ENCODE measurements around the gene NAP1L5.

Gene NAP1L5

GRCh38 chr4:88697588-88698329 is at the start of gene NAP1L5:
Gene NAP1L5, minus strand, starts transcription at chr4:88697829. Its CDS starts 75 bp downstream, at chr4:88697754.
- H3K4me3 Mint-ChIP-seq, result peak within 1 kb of the TSS; percentile 80
- peak; percentile 92 for ATAC-seq
- no peaks in the 10 kb centered on the region for H3K9me3 Mint-ChIP-seq
- H3K27me3 Mint-ChIP-seq, result no peaks in the 10 kb centered on the region
- peak; percentile 68 for DNase-seq
- H3K4me1 Mint-ChIP-seq, result peaks cover 9% of the 10 kb centered on the region
- peaks cover 2% of the 10 kb centered on the region for H3K36me3 Mint-ChIP-seq (ENCODE audit: low read depth)
- H3K27ac Mint-ChIP-seq, result peak within 1 kb of the TSS; percentile 71

GRCh38 chr4:88747351-88747750 is 49.7 kb upstream of the NAP1L5 start:
- Mint-ChIP-seq H3K4me3 (no peak overlapping the region), H3K36me3 (ENCODE audit: low read depth) (no peaks in the 10 kb centered on the region), H3K4me1 (no peaks in the 10 kb centered on the region), H3K27me3 (no peaks in the 10 kb centered on the region), H3K27ac (no peak overlapping the region), H3K9me3 (no peaks in the 10 kb centered on the region)
- ATAC-seq (no peak), DNase-seq (no peak)

DNA sequence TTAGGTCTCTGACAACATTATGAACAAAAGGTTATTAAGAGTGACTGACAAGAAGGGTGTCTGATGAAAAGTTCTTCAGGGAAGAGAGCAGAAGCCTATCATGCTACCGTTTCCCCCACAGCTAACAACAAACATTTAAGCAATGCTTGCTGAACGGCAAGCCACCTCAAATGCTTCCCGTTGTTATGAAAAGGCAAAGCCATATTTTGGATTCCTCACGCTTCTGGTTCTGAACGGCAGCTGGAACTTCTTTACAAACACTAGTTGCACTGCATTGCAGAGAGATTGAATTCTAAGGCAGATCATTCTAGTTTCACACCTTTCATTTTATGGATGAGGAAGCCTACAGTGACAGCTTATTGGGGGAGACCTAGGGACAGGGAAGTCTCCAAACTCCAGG is 48.6 kb upstream of the NAP1L5 start:
- H3K27me3 Mint-ChIP-seq, result no peaks in the 10 kb centered on the region
- ATAC-seq (no peak), DNase-seq (no peak)
- no peak overlapping the region for H3K27ac Mint-ChIP-seq
- H3K36me3 Mint-ChIP-seq (ENCODE audit: low read depth), result no peaks in the 10 kb centered on the region
- H3K9me3 Mint-ChIP-seq, result no peaks in the 10 kb centered on the region
- no peaks in the 10 kb centered on the region for H3K4me1 Mint-ChIP-seq
- no peak overlapping the region for H3K4me3 Mint-ChIP-seq

DNA sequence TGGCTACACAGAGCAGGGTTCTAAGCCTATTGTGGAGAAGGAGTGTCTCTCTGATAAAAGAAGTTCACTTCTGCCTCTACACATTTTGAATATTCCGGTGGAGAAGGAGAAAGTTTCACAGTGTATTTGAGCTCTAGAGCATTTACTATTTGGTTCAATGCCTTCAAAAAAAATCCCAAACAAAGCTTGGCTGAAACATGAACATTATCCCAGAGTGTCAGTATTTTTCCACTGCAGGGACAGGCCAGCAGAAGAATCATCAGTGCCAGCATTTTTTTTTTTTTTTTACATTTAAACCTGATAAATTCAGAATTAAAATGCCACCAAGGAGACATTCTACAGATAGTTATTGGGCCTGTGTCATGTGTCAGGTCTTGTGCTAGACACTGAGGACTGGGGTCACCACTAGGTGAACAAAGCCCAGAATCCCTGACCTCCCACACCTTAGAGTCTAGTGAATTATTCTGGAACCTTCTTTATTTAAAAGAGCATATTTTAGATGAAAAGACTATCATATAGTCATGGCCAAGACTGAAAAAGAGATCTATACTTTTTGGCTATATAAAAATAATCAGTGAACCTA is 48.0 kb upstream of the NAP1L5 start:
- Mint-ChIP-seq H3K27me3 (no peaks in the 10 kb centered on the region), H3K9me3 (no peaks in the 10 kb centered on the region), H3K27ac (no peak overlapping the region), H3K36me3 (ENCODE audit: low read depth) (no peaks in the 10 kb centered on the region), H3K4me1 (no peaks in the 10 kb centered on the region), H3K4me3 (no peak overlapping the region)
- DNase-seq (no peak), ATAC-seq (no peak)

DNA sequence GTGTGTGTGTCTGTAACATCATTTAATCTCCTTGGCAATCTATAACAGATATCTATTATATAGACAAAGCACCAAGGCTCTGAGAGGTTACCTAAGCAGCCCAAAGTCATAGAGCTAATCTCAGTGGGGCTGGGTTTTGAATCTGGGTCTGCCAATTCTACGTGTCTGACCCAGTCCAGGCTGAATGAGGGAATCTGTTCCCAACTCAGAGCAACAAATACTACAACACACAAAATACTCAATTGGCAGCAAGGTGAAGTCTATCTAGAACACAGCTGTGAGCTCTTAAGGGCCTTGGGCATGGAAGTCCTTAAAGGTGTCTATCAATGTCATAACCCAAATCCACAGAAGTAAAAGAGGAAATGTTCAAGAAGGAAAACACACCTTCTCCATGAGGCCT is 47.5 kb upstream of the NAP1L5 start:
- no peaks in the 10 kb centered on the region for H3K27me3 Mint-ChIP-seq
- no peak for DNase-seq
- H3K4me1 Mint-ChIP-seq, result no peaks in the 10 kb centered on the region
- no peaks in the 10 kb centered on the region for H3K36me3 Mint-ChIP-seq (ENCODE audit: low read depth)
- no peaks in the 10 kb centered on the region for H3K9me3 Mint-ChIP-seq
- no peak overlapping the region for H3K27ac Mint-ChIP-seq
- no peak overlapping the region for H3K4me3 Mint-ChIP-seq
- ATAC-seq, result no peak

DNA sequence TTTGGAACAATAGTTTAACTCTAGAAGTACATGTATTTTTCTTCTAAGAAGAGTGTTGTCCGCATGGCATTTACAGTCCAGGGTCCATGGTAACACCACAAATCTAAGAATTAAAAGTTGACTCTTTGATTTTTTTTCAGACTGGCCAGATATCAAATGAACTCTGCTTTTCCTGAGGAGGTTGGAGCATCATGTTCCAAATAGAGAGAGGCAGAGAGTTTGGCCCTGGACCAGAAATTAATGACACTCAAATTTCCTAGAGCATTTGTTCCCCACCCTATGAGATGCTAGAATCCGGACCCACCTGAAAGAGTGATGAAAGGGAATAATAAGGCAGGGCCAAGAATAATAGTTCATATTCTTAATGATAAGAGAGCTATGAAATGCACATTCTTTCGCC is 47.0 kb upstream of the NAP1L5 start:
- no peaks in the 10 kb centered on the region for H3K4me1 Mint-ChIP-seq
- H3K27me3 Mint-ChIP-seq, result no peaks in the 10 kb centered on the region
- H3K27ac Mint-ChIP-seq, result no peak overlapping the region
- no peak for ATAC-seq
- no peaks in the 10 kb centered on the region for H3K36me3 Mint-ChIP-seq (ENCODE audit: low read depth)
- H3K9me3 Mint-ChIP-seq, result no peaks in the 10 kb centered on the region
- DNase-seq, result no peak
- H3K4me3 Mint-ChIP-seq, result no peak overlapping the region

GRCh38 chr4:88743696-88744095 is 46.1 kb upstream of the NAP1L5 start:
- DNase-seq, result no peak
- ATAC-seq, result no peak
- H3K4me3 Mint-ChIP-seq, result no peak overlapping the region
- no peaks in the 10 kb centered on the region for H3K27me3 Mint-ChIP-seq
- H3K4me1 Mint-ChIP-seq, result peaks cover 2% of the 10 kb centered on the region
- H3K36me3 Mint-ChIP-seq (ENCODE audit: low read depth), result no peaks in the 10 kb centered on the region
- no peaks in the 10 kb centered on the region for H3K9me3 Mint-ChIP-seq
- no peak overlapping the region for H3K27ac Mint-ChIP-seq

DNA sequence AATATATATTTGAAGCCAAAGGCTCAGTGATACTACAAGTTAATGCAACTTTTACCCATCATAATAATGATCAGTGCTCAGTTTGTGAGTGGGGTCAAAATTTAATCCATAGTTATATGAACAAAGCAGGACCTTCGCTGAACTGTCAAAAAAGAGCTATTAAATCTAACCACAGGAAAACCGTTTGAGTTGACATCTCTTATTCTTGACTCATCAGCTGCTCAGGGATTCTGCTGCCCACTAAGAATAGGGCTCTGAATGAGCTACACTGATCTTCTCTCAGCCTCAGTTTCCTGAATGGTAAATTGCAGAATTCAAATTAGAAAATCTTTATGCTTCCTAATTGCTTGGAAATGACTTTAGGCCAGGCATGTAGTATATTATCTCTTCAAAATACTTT is 44.9 kb upstream of the NAP1L5 start:
- no peaks in the 10 kb centered on the region for H3K36me3 Mint-ChIP-seq (ENCODE audit: low read depth)
- no peaks in the 10 kb centered on the region for H3K9me3 Mint-ChIP-seq

DNA sequence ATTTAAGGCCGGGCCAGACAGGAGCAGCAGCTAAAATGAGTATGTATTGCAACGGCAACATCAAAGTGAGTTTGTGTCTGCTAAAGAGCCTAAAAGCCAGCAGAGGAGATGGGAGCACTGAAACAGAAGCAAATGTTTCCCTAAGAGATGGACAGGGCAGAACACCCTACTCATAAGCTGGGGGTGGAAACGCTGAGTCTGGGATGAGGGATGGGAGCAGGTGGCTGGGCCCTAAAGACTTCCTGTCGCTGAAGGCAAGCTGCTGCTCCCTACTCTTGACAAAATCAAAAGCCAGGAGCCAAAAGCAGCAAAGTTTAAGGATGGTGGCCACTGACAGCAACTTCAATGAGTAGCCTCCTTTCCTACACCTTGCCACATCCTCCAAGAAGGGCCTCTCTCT is 40.6 kb upstream of the NAP1L5 start:
- no peaks in the 10 kb centered on the region for H3K27me3 Mint-ChIP-seq
- H3K4me1 Mint-ChIP-seq, result peaks cover 16% of the 10 kb centered on the region
- H3K27ac Mint-ChIP-seq, result no peak overlapping the region
- H3K36me3 Mint-ChIP-seq (ENCODE audit: low read depth), result no peaks in the 10 kb centered on the region
- no peak overlapping the region for H3K4me3 Mint-ChIP-seq
- DNase-seq (no peak), ATAC-seq (no peak)
- H3K9me3 Mint-ChIP-seq, result no peaks in the 10 kb centered on the region

More for the DNA sequence above, 44.9 kb upstream of the NAP1L5 start:
- Mint-ChIP-seq H3K4me3 (no peak overlapping the region), H3K27me3 (no peaks in the 10 kb centered on the region), H3K27ac (no peak overlapping the region), H3K4me1 (peaks cover 9% of the 10 kb centered on the region)
- DNase-seq (no peak), ATAC-seq (no peak)

- H3K36me3 Mint-ChIP-seq (ENCODE audit: low read depth), result no peaks in the 10 kb centered on the region
- DNase-seq, result peak; percentile 14
- peak overlapping the region; percentile 60 for H3K4me3 Mint-ChIP-seq
- ATAC-seq, result peak; percentile 52
- peaks cover 16% of the 10 kb centered on the region for H3K4me1 Mint-ChIP-seq
- H3K27ac Mint-ChIP-seq, result no peak overlapping the region
- H3K9me3 Mint-ChIP-seq, result no peaks in the 10 kb centered on the region
- no peaks in the 10 kb centered on the region for H3K27me3 Mint-ChIP-seq
These were observed 39.8 kb upstream of the NAP1L5 start for GRCh38 chr4:88737307-88737941.

GRCh38 chr4:88736264-88736663 is 38.6 kb upstream of the NAP1L5 start:
- Mint-ChIP-seq H3K4me3 (no peak overlapping the region), H3K27me3 (no peaks in the 10 kb centered on the region), H3K27ac (no peak overlapping the region), H3K9me3 (no peaks in the 10 kb centered on the region), H3K4me1 (peaks cover 16% of the 10 kb centered on the region), H3K36me3 (ENCODE audit: low read depth) (no peaks in the 10 kb centered on the region)
- ATAC-seq (no peak), DNase-seq (no peak)

DNA sequence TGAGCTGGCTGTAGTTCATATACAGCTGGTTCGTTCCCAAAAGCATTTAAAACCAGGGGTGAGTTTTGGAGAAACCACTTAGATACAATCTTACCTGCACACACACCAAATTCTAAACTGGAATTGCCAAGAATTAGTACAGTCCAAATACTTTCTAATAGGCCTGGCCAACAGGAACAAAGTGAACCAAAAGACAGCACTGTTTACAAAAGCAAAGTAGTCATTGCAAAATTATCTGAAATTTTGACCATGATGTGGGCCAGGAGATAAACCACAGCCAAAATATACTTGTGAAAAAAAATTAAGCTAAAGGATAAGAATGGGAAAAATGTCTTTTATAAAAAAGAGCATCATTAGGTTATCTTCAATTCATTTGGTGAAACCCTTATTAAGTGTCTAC is 37.9 kb upstream of the NAP1L5 start:
- no peak for DNase-seq
- no peak for ATAC-seq
- Mint-ChIP-seq H3K4me1 (peaks cover 16% of the 10 kb centered on the region), H3K36me3 (ENCODE audit: low read depth) (peaks cover 2% of the 10 kb centered on the region), H3K27me3 (no peaks in the 10 kb centered on the region), H3K27ac (no peak overlapping the region), H3K9me3 (no peaks in the 10 kb centered on the region), H3K4me3 (no peak overlapping the region)

DNA sequence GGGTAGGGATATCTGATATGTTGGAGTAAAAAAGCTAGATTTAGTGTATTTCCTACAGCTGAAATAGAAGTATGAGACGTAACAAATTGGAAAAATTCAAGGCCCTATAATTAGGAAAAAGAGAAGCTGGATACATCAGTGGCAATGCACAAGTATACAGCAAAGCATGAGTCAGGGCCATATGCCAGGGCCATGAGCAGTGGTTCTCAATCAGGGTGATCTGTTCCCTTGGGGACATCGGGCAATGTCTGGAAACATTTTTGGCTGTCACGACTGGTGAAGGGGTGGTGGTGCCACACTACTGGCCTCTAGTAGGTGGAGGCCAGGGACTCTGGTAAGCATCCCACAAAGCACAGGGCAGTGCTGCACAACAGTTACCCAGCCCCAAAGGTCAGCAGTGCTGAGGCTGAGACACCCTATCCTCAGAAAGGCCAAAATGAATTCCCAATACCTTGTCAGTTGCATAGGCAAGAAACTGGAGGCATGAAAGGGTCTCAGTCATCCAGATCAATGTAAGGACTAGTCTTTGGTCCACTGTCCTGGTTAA is 36.8 kb upstream of the NAP1L5 start:
- DNase-seq (no peak), ATAC-seq (no peak)
- Mint-ChIP-seq H3K27me3 (no peaks in the 10 kb centered on the region), H3K4me3 (no peak overlapping the region), H3K9me3 (no peaks in the 10 kb centered on the region), H3K27ac (no peak overlapping the region), H3K4me1 (peaks cover 16% of the 10 kb centered on the region), H3K36me3 (ENCODE audit: low read depth) (peaks cover 2% of the 10 kb centered on the region)

GRCh38 chr4:88732714-88733368 is 35.2 kb upstream of the NAP1L5 start:
- peaks cover 9% of the 10 kb centered on the region for H3K4me1 Mint-ChIP-seq
- no peak for ATAC-seq
- no peak for DNase-seq
- H3K9me3 Mint-ChIP-seq, result no peaks in the 10 kb centered on the region
- peaks cover 2% of the 10 kb centered on the region for H3K36me3 Mint-ChIP-seq (ENCODE audit: low read depth)
- H3K4me3 Mint-ChIP-seq, result no peak overlapping the region
- no peak overlapping the region for H3K27ac Mint-ChIP-seq
- H3K27me3 Mint-ChIP-seq, result no peaks in the 10 kb centered on the region
